ENCODE measurements around the gene NOP53. TPM values are rescaled to one million over a fixed set of nuclear protein-coding genes. Genes with fewer than 3 reads are reported as not detected.

NOP53 gene
- total and polyA plus RNA-seq, 9 of the 15 experiments (the other 6 are each of a cell fraction or from before 2014, with no cell fraction given), result 6.5 to 274 (median 145) TPM

GRCh38 chr19:47707135-47707925 lies 38.0 kb upstream of the NOP53 start (continued):
- no peak for TF ChIP-seq CHD7 (IDR thresholded peaks at IDR 0.05; ENCODE audit: low read depth, low read length)
- TF ChIP-seq LEF1 (IDR thresholded peaks at IDR 0.05), result no peak
- no peak for TF ChIP-seq FOXA3 (CRISPR knock-in tag; conservative IDR thresholded peaks at IDR 0.05 in 1 of 2, IDR thresholded peaks at IDR 0.05 in 1 of 2)
- no peak for TF ChIP-seq ZNF76 (CRISPR knock-in tag; IDR thresholded peaks at IDR 0.05; ENCODE audit: borderline replicate concordance)
- TF ChIP-seq STAG1 (CRISPR knock-in tag; IDR thresholded peaks at IDR 0.05; ENCODE audit: borderline replicate concordance), result peak; percentile 94
- no peak for TF ChIP-seq POLR2B (IDR thresholded peaks at IDR 0.05; ENCODE audit: low read depth, partially characterized antibody)
- TF ChIP-seq CHD2 (IDR thresholded peaks at IDR 0.05; ENCODE audit: low read depth, low read length), result no peak
- no peak for TF ChIP-seq CREB3L1 (IDR thresholded peaks at IDR 0.05; ENCODE audit: borderline replicate concordance, low read depth)
- no peak for TF ChIP-seq ID3 (CRISPR knock-in tag; IDR thresholded peaks at IDR 0.05)
- TF ChIP-seq ID3 (tag; IDR thresholded peaks at IDR 0.05), result no peak
- no peak for TF ChIP-seq ASH1L (IDR thresholded peaks at IDR 0.05; ENCODE audit: borderline replicate concordance, low read depth, partially characterized antibody)
- TF ChIP-seq, protein P1, sequence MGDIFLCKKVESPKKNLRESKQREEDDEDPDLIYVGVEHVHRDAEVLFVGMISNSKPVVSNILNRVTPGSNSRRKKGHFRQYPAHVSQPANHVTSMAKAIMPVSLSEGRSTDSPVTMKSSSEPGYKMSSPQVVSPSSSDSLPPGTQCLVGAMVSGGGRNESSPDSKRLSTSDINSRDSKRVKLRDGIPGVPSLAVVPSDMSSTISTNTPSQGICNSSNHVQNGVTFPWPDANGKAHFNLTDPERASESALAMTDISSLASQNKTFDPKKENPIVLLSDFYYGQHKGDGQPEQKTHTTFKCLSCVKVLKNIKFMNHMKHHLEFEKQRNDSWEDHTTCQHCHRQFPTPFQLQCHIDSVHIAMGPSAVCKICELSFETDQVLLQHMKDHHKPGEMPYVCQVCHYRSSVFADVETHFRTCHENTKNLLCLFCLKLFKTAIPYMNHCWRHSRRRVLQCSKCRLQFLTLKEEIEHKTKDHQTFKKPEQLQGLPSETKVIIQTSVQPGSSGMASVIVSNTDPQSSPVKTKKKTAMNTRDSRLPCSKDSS (IDR thresholded peaks at IDR 0.05; ENCODE audit: low read depth, partially characterized antibody), result no peak
